ENCODE data around the gene ZMYND8. TPM values are rescaled to one million over a fixed set of nuclear protein-coding genes. Genes with fewer than 3 reads are reported as not detected.

Gene ZMYND8
- total and polyA plus RNA-seq, 2 of the 8 experiments (the other 6 are each of a cell fraction or from before 2014, with no cell fraction given) = 50.5 to 163 TPM

DNA sequence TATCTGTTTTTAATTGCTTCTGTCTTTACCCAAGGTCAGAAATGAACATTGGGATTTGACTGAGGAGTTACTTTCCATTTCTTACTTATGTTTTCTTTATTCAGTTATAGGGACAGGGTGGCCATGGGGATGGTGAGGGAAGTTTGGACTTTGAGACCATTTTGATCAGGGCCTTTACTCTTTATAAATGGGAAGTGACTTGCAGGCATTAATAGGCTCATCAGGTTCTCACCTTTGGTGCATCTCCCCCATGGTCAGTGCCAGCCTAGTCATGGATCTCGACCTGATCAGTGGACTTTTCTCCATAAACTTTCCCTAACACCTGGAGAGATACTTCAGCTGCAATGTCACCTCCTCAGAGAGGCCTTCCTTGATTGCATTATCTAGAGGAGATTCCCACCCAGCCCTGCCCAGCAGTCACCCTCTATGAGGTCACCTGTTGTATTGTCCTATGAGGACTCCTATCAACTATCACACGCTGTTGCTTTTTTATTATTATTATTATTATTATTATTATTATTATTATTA, 16.8 kb upstream of the ZMYND8 start (continued):
- TF ChIP-seq POLR2A (IDR thresholded peaks at IDR 0.05; ENCODE audit: control extremely low read depth in 1 of 2, low read depth in 2 of 2, low read length in 2 of 2) (no peak), SAP30 (IDR thresholded peaks at IDR 0.05; ENCODE audit: insufficient read depth, insufficient replicate concordance, low read length) (no peak), RAD21 (IDR thresholded peaks at IDR 0.05 in 1 of 2, conservative IDR thresholded peaks at IDR 0.05 in 1 of 2; ENCODE audit: low read depth in 2 of 2, low read length in 2 of 2) (no peak), EZH2 (IDR thresholded peaks at IDR 0.05; ENCODE audit: low read depth, low read length, severe bottlenecking) (no peak), KDM1A (IDR thresholded peaks at IDR 0.05; ENCODE audit: borderline replicate concordance, low read length) (no peak), GABPA (IDR thresholded peaks at IDR 0.05; ENCODE audit: borderline replicate concordance, insufficient read depth, low read length) (no peak), BACH1 (IDR thresholded peaks at IDR 0.05; ENCODE audit: low read length) (no peak), KDM5A (IDR thresholded peaks at IDR 0.05; ENCODE audit: low read length) (no peak)

Measured in H1 (cell line).